Measurements from ENCODE around the gene DCDC2C. TPM values are rescaled to one million over a fixed set of nuclear protein-coding genes. Genes with fewer than 3 reads are reported as not detected.

The DCDC2C gene
- total RNA-seq, 1 donor from 2014 or later, result not detected

GRCh38 chr2:3840611-3841155, 137.3 kb downstream of the DCDC2C start:
- H3K9me3 Mint-ChIP-seq, result peaks cover 14% of the 10 kb centered on the region
- H3K9ac ChIP-seq, result no peak overlapping the region
- no peaks in the 10 kb centered on the region for H4K20me1 ChIP-seq (ENCODE audit: low read depth)
- peaks cover 6% of the 10 kb centered on the region for H3K4me1 Mint-ChIP-seq
- no peaks in the 10 kb centered on the region for H3F3A ChIP-seq (ENCODE audit: low read depth)
- no peak for DNase-seq (ENCODE audit: low spot score)
- no peaks in the 10 kb centered on the region for H3K9me3 ChIP-seq (ENCODE audit: low read depth)
- no peaks in the 10 kb centered on the region for H3K4me1 ChIP-seq
- H3K27ac Mint-ChIP-seq, result no peak overlapping the region
- no peaks in the 10 kb centered on the region for H3K27me3 ChIP-seq
- H3K27ac ChIP-seq, result no peak overlapping the region
- peaks cover 5% of the 10 kb centered on the region for H3K27me3 Mint-ChIP-seq (ENCODE audit: insufficient read depth, low read depth)
- TF ChIP-seq EZH2 (IDR thresholded peaks at IDR 0.05), result no peak
- no peak for TF ChIP-seq EZH2phosphoT487 (IDR thresholded peaks at IDR 0.05)
- no peak for TF ChIP-seq CTCF (IDR thresholded peaks at IDR 0.05)
- no peaks in the 10 kb centered on the region for H3K36me3 ChIP-seq
- H3K4me3 ChIP-seq, result no peak overlapping the region
- H3K4me3 Mint-ChIP-seq, result no peak overlapping the region
- no peaks in the 10 kb centered on the region for H3K36me3 Mint-ChIP-seq
- H3K4me2 ChIP-seq, result no peak overlapping the region
- H3K79me2 ChIP-seq (ENCODE audit: low read depth), result no peaks in the 10 kb centered on the region
- H2AFZ ChIP-seq (replicated peaks), result no peak overlapping the region

GRCh38 chr2:3847397-3848052, 144.2 kb downstream of the DCDC2C start:
- peaks cover 28% of the 10 kb centered on the region for H3K9me3 Mint-ChIP-seq
- Histone ChIP-seq H2AFZ (replicated peaks) (no peak overlapping the region), H4K20me1 (ENCODE audit: low read depth) (no peaks in the 10 kb centered on the region), H3K9ac (no peak overlapping the region), H3K79me2 (ENCODE audit: low read depth) (no peaks in the 10 kb centered on the region), H3K4me1 (peaks cover 14% of the 10 kb centered on the region), H3K4me3 (no peak overlapping the region), H3K9me3 (ENCODE audit: low read depth) (no peaks in the 10 kb centered on the region), H3K27ac (no peak overlapping the region), H3K36me3 (no peaks in the 10 kb centered on the region), H3K27me3 (no peaks in the 10 kb centered on the region), H3K4me2 (no peak overlapping the region), H3F3A (ENCODE audit: low read depth) (peaks cover 13% of the 10 kb centered on the region)
- H3K27ac Mint-ChIP-seq, result no peak overlapping the region
- TF ChIP-seq EZH2 (IDR thresholded peaks at IDR 0.05), result no peak
- no peak for TF ChIP-seq CTCF (IDR thresholded peaks at IDR 0.05)
- TF ChIP-seq EZH2phosphoT487 (IDR thresholded peaks at IDR 0.05), result no peak
- H3K27me3 Mint-ChIP-seq (ENCODE audit: insufficient read depth, low read depth), result peaks cover 3% of the 10 kb centered on the region
- H3K4me3 Mint-ChIP-seq, result no peak overlapping the region
- H3K4me1 Mint-ChIP-seq, result no peaks in the 10 kb centered on the region
- no peaks in the 10 kb centered on the region for H3K36me3 Mint-ChIP-seq
- DNase-seq (ENCODE audit: low spot score), result no peak

GRCh38 chr2:3848776-3849175, 145.4 kb downstream of the DCDC2C start:
- Mint-ChIP-seq H3K27ac (no peak overlapping the region), H3K9me3 (peaks cover 31% of the 10 kb centered on the region), H3K27me3 (ENCODE audit: insufficient read depth, low read depth) (peaks cover 3% of the 10 kb centered on the region), H3K36me3 (no peaks in the 10 kb centered on the region), H3K4me1 (no peaks in the 10 kb centered on the region), H3K4me3 (no peak overlapping the region)
- peak; percentile 24 for DNase-seq (ENCODE audit: low spot score)
- peaks cover 14% of the 10 kb centered on the region for H3K4me1 ChIP-seq
- peak overlapping the region; percentile 51 for H3K27ac ChIP-seq
- H3K4me2 ChIP-seq, result no peak overlapping the region
- peaks cover 13% of the 10 kb centered on the region for H3F3A ChIP-seq (ENCODE audit: low read depth)
- no peaks in the 10 kb centered on the region for H3K36me3 ChIP-seq
- H3K9me3 ChIP-seq (ENCODE audit: low read depth), result no peaks in the 10 kb centered on the region
- H3K4me3 ChIP-seq, result no peak overlapping the region
- TF ChIP-seq CTCF (IDR thresholded peaks at IDR 0.05) (no peak), EZH2 (IDR thresholded peaks at IDR 0.05) (no peak), EZH2phosphoT487 (IDR thresholded peaks at IDR 0.05) (no peak)
- no peaks in the 10 kb centered on the region for H3K27me3 ChIP-seq
- peak overlapping the region; percentile 80 for H2AFZ ChIP-seq (replicated peaks)
- no peaks in the 10 kb centered on the region for H3K79me2 ChIP-seq (ENCODE audit: low read depth)
- no peaks in the 10 kb centered on the region for H4K20me1 ChIP-seq (ENCODE audit: low read depth)
- no peak overlapping the region for H3K9ac ChIP-seq

All from neural progenitor cell (in vitro differentiated cells).